ENCODE measurements around the gene RAG2. TPM values are rescaled to one million over a fixed set of nuclear protein-coding genes. Genes with fewer than 3 reads are reported as not detected.

The RAG2 gene
- total RNA-seq, 4 donors from 2014 or later, result not detected

- intact Hi-C loops (cut with DNase I), result no loop called here
- 69% methylated on average over 2 of the region's 2 CpGs for WGBS, 2 donors
- Histone ChIP-seq H3K27me3 (no peaks in the 10 kb centered on the region), H3K4me1 (no peaks in the 10 kb centered on the region), H3K27ac (no peak overlapping the region), H3K4me3 (no peak overlapping the region), H3K9me3 (no peaks in the 10 kb centered on the region), H3K36me3 (no peaks in the 10 kb centered on the region)
- TF ChIP-seq CTCF (IDR thresholded peaks at IDR 0.05) (no peak), POLR2A (IDR thresholded peaks at IDR 0.05) (no peak)
- no peak for DNase-seq
Measured at GRCh38 chr11:36609383-36609782, 11.3 kb upstream of the RAG2 start.

- H3K27ac ChIP-seq, result no peak overlapping the region
- DNase-seq, result no peak
- H3K27me3 ChIP-seq, result no peaks in the 10 kb centered on the region
- no peaks in the 10 kb centered on the region for H3K4me1 ChIP-seq
- no peaks in the 10 kb centered on the region for H3K9me3 ChIP-seq
- no peak overlapping the region for H3K4me3 ChIP-seq
- TF ChIP-seq CTCF (IDR thresholded peaks at IDR 0.05) (no peak), POLR2A (IDR thresholded peaks at IDR 0.05) (no peak)
- WGBS, 2 donors, result 64 to 71% methylated on average over 1 of the region's 1 CpG
- intact Hi-C loops (cut with DNase I), result no loop called here
- no peaks in the 10 kb centered on the region for H3K36me3 ChIP-seq
Measured at GRCh38 chr11:36608491-36609199, 10.6 kb upstream of the RAG2 start.

- H3K36me3 ChIP-seq, result no peaks in the 10 kb centered on the region
- no peak for TF ChIP-seq CTCF (IDR thresholded peaks at IDR 0.05)
- TF ChIP-seq POLR2A (IDR thresholded peaks at IDR 0.05), result no peak
- 72 to 82% methylated on average over 5 to 6 of the region's 6 CpGs for WGBS, 2 donors
- DNase-seq, result no peak
- no peaks in the 10 kb centered on the region for H3K9me3 ChIP-seq
- intact Hi-C loops (cut with DNase I), result no loop called here
- no peak overlapping the region for H3K27ac ChIP-seq
- H3K27me3 ChIP-seq, result no peaks in the 10 kb centered on the region
- no peak overlapping the region for H3K4me3 ChIP-seq
- H3K4me1 ChIP-seq, result no peaks in the 10 kb centered on the region
Measured at GRCh38 chr11:36605221-36606216, 7.5 kb upstream of the RAG2 start.

- intact Hi-C loops (cut with DNase I), result no loop called here
- TF ChIP-seq POLR2A (IDR thresholded peaks at IDR 0.05) (no peak), CTCF (IDR thresholded peaks at IDR 0.05) (no peak)
- no peak for DNase-seq
- Histone ChIP-seq H3K36me3 (no peaks in the 10 kb centered on the region), H3K4me3 (no peak overlapping the region), H3K27ac (no peak overlapping the region), H3K4me1 (no peaks in the 10 kb centered on the region), H3K9me3 (no peaks in the 10 kb centered on the region), H3K27me3 (no peaks in the 10 kb centered on the region)
Measured at GRCh38 chr11:36602135-36602534, 4.1 kb upstream of the RAG2 start.

- intact Hi-C loops (cut with DNase I), result no loop called here
- TF ChIP-seq CTCF (IDR thresholded peaks at IDR 0.05) (no peak), POLR2A (IDR thresholded peaks at IDR 0.05) (no peak)
- 66 to 69% methylated on average over 2 of the region's 2 CpGs for WGBS, 2 donors
- Histone ChIP-seq H3K4me3 (no peak overlapping the region), H3K9me3 (no peaks in the 10 kb centered on the region), H3K36me3 (no peaks in the 10 kb centered on the region), H3K4me1 (no peaks in the 10 kb centered on the region), H3K27me3 (no peaks in the 10 kb centered on the region), H3K27ac (no peak overlapping the region)
- DNase-seq, result no peak
Measured at GRCh38 chr11:36601155-36601554, 3.1 kb upstream of the RAG2 start.
